Measurements from ENCODE around the gene C12orf57. TPM values are rescaled to one million over a fixed set of nuclear protein-coding genes. Genes with fewer than 3 reads are reported as not detected.

The C12orf57 gene
- total and polyA plus RNA-seq, 8 donors = 155 to 621 (median 430) TPM

DNA sequence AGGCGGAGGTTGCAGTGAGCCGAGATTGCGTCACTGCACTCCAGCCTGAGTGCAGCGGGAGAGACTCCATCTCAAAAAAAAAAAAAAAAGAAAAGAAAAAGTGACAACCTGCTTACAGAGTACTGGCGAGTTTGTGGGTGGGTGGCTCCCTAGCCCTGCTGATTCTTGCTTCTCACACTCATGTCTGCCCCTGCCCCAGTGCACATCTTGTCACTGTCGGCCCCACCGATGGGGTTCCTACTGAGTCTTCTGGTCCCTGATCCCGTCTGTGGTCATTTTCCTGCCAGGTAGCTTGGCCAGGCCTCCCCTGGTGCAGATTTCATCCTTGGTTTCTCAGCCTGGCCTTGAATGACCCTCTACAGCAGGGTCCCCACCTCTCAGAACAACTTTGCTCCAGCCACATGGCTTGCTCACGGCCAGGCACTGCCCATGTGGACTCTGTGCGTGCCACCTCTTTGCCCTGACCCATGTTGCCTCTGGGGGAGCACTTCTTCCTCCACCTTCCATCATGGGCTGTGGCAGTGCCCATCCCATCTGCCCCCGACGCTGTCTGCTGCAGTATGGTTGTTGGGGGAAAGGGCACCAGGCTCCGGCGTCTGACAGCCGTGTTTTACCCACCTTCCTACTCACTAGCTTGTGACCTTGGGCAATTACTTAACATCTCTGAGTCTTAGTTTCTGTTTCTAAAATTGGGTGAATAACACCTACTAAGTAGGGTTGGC is 5.2 kb downstream of the C12orf57 start:
- no peaks in the 10 kb centered on the region for H3K9me3 ChIP-seq
- TF ChIP-seq POLR2A (IDR thresholded peaks at IDR 0.05) (no peak), POLR2AphosphoS5 (IDR thresholded peaks at IDR 0.05) (no peak), EP300 (IDR thresholded peaks at IDR 0.05) (no peak), CTCF (IDR thresholded peaks at IDR 0.05) (no peak)
- peak overlapping the region; percentile 27 to 71 (median 50) for H3K27ac ChIP-seq
- H3K27me3 ChIP-seq = no peaks in the 10 kb centered on the region
- H3K36me3 ChIP-seq = peaks cover 0 to 13% (median 9%) of the 10 kb centered on the region in 4 donors
- no peak overlapping the region for H3K4me3 ChIP-seq
- 75 to 83% (median 80%) methylated on average over 15 of the region's 15 CpGs for WGBS, 5 donors
- no peak for DNase-seq
- peaks cover 17 to 72% (median 31%) of the 10 kb centered on the region in 4 donors for H3K4me1 ChIP-seq
- intact Hi-C loops (cut with DNase I; ENCODE audit: low total_unique reads) = loop anchor here (10.0 kb wide), 1 partner anchor 166 kb away; no protein-coding TSS in a partner anchor

DNA sequence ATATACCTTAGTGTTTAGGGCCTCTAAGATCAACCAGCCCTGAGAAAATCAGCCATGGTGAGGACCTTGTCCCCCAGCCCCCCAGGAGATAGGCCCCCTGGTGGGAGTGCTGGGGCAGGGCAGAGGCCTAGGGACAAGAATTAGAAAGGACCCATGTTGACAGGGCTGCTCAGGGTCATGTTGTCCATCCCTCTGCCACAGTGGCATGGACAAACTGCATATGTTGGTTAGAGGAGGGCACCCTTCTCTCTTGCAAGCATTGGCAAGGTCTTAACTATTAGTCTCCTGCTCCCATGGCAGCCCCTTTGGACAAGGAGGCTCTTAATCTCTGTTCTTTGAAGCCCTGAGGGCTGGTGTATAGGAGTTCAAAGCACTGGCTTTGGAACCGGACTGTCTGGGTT is 6.6 kb downstream of the C12orf57 start:
- Histone ChIP-seq H3K27ac (peak overlapping the region in 3 of 5 donors; percentile 71 to 96 (median 85)), H3K27me3 (no peaks in the 10 kb centered on the region), H3K36me3 (peaks cover under 1 to 13% (median 13%) of the 10 kb centered on the region in 4 donors), H3K4me3 (peak overlapping the region in 1 of 4 donors; percentile 48), H3K4me1 (peaks cover 8 to 72% (median 26%) of the 10 kb centered on the region in 4 donors), H3K9me3 (no peaks in the 10 kb centered on the region)
- intact Hi-C loops (cut with DNase I; ENCODE audit: low total_unique reads) = no loop called here
- TF ChIP-seq EP300 (IDR thresholded peaks at IDR 0.05) (no peak), POLR2AphosphoS5 (IDR thresholded peaks at IDR 0.05) (no peak), POLR2A (IDR thresholded peaks at IDR 0.05) (no peak), CTCF (IDR thresholded peaks at IDR 0.05) (no peak)
- DNase-seq = no peak
- WGBS, 5 donors = 68 to 100% (median 82%) methylated on average over 1 of the region's 1 CpG

- peak within 1 kb of the TSS; percentile 43 to 96 (median 71) for H3K27ac ChIP-seq
- peaks cover 3 to 13% (median 12%) of the 10 kb centered on the region in 4 donors for H3K36me3 ChIP-seq
- TF ChIP-seq POLR2AphosphoS5 (IDR thresholded peaks at IDR 0.05) = peak in 2 of 3 donors; percentile 24 to 61
- no peak for TF ChIP-seq CTCF (IDR thresholded peaks at IDR 0.05)
- 58 to 77% (median 72%) methylated on average over 20 to 25 of the region's 25 CpGs for WGBS, 5 donors
- DNase-seq = peak; percentile 54 to 58
- H3K9me3 ChIP-seq = no peaks in the 10 kb centered on the region
- intact Hi-C loops (cut with DNase I; ENCODE audit: low total_unique reads) = no loop called here
- no peaks in the 10 kb centered on the region for H3K27me3 ChIP-seq
- peak within 1 kb of the TSS; percentile 32 to 50 (median 46) for H3K4me3 ChIP-seq
- H3K4me1 ChIP-seq = peaks cover 2 to 72% (median 23%) of the 10 kb centered on the region in 4 donors
Measured at GRCh38 chr12:6950811-6951540, 7.2 kb downstream of the C12orf57 start, which contains the start of gene PTPN6. Gene PTPN6 (plus strand): TSS chr12:6951356. CDS start chr12:6951513, 157 bp downstream.

GRCh38 chr12:6951551-6952120 is 7.8 kb downstream of the C12orf57 start:
- Histone ChIP-seq H3K36me3 (peaks cover 3 to 19% (median 16%) of the 10 kb centered on the region in 4 donors), H3K4me1 (peaks cover 0 to 72% (median 19%) of the 10 kb centered on the region in 4 donors), H3K9me3 (no peaks in the 10 kb centered on the region), H3K27me3 (no peaks in the 10 kb centered on the region), H3K27ac (peak overlapping the region; percentile 43 to 96 (median 71)), H3K4me3 (peak overlapping the region; percentile 32 to 50 (median 46))
- TF ChIP-seq EP300 (IDR thresholded peaks at IDR 0.05) = no peak
- TF ChIP-seq POLR2A (IDR thresholded peaks at IDR 0.05) = no peak
- TF ChIP-seq CTCF (IDR thresholded peaks at IDR 0.05) = no peak
- no peak for TF ChIP-seq POLR2AphosphoS5 (IDR thresholded peaks at IDR 0.05)
- 74 to 81% (median 76%) methylated on average over 13 to 20 of the region's 20 CpGs for WGBS, 5 donors
- intact Hi-C loops (cut with DNase I; ENCODE audit: low total_unique reads) = no loop called here
- DNase-seq = no peak
